ENCODE measurements around the gene FTO.

DNA sequence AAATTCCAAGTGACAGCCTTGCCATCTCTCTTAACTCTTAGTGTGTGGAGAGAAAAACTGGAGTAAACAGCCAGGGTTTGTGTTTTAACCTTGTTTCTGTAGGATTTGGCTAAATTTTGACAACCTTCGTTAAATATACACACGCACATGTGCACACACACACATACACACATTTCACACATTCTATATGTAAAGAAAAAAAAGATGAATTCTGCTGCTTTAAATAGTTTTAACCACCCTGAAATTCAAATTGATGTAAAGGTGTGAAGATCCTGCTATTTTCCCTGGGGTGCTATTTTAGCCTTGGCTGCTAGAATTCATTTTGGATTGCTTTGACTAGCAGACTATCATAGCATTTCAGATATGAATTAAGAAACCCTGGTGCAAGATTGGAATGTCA is 191.9 kb downstream of the FTO start:
- TF ChIP-seq POLR2A (IDR thresholded peaks at IDR 0.05) (no peak), POLR2AphosphoS5 (IDR thresholded peaks at IDR 0.05) (no peak)
- TF ChIP-seq, protein P1, sequence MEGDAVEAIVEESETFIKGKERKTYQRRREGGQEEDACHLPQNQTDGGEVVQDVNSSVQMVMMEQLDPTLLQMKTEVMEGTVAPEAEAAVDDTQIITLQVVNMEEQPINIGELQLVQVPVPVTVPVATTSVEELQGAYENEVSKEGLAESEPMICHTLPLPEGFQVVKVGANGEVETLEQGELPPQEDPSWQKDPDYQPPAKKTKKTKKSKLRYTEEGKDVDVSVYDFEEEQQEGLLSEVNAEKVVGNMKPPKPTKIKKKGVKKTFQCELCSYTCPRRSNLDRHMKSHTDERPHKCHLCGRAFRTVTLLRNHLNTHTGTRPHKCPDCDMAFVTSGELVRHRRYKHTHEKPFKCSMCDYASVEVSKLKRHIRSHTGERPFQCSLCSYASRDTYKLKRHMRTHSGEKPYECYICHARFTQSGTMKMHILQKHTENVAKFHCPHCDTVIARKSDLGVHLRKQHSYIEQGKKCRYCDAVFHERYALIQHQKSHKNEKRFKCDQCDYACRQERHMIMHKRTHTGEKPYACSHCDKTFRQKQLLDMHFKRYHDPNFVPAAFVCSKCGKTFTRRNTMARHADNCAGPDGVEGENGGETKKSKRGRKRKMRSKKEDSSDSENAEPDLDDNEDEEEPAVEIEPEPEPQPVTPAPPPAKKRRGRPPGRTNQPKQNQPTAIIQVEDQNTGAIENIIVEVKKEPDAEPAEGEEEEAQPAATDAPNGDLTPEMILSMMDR (IDR thresholded peaks at IDR 0.05): no peak
